GM23248 (cell line): Measurements from ENCODE around the gene TNFAIP1. TPM values are rescaled to one million over a fixed set of nuclear protein-coding genes. Genes with fewer than 3 reads are reported as not detected.

Experiments used
- DNase-seq: peaks from one replicate; pipeline ENCODE4 v3.0.0-alpha.2; 2015
- H2AFZ ChIP-seq: fragments of 200-600 bp; sonication (generic); 2 replicates; pipeline ENCODE4 v1.6.1; 2016; ENCODE audit warnings: antibody characterized with exemption
- H3F3A ChIP-seq: fragments of 200-600 bp; sonication (generic); 2 replicates; pipeline ENCODE4 v1.6.1; 2016; ENCODE audit warnings: mild to moderate bottlenecking, antibody characterized with exemption, mixed run types; ENCODE audit not compliant: insufficient read depth
- H3K27ac ChIP-seq: fragments of 200-600 bp; sonication (generic); 2 replicates; pipeline ENCODE4 v1.5.1; 2016; ENCODE audit warnings: mild to moderate bottlenecking
- H3K27me3 ChIP-seq: fragments of 200-600 bp; sonication (generic); replicated peaks from 2 replicates; pipeline ENCODE4 v1.6.1; 2016; ENCODE audit warnings: mild to moderate bottlenecking; ENCODE audit not compliant: insufficient read depth
- H3K36me3 ChIP-seq: fragments of 200-600 bp; sonication (generic); 2 replicates; pipeline ENCODE4 v1.6.1; 2016; ENCODE audit warnings: low read depth, mild to moderate bottlenecking
- H3K4me1 ChIP-seq: fragments of 200-600 bp; sonication (generic); 2 replicates; pipeline ENCODE4 v1.6.1; 2016; ENCODE audit warnings: mild to moderate bottlenecking; ENCODE audit not compliant: insufficient read depth
- H3K4me2 ChIP-seq: fragments of 200-600 bp; sonication (generic); one replicate; pipeline ENCODE4 v1.6.1; 2016; ENCODE audit warnings: mild to moderate bottlenecking; ENCODE audit not compliant: unreplicated experiment
- H3K4me3 ChIP-seq: fragments of 200-600 bp; sonication (generic); 2 replicates; pipeline ENCODE4 v1.5.1; 2016; ENCODE audit warnings: mild to moderate bottlenecking
- H3K79me2 ChIP-seq: fragments of 200-600 bp; sonication (generic); 2 replicates; pipeline ENCODE4 v1.6.1; 2016; ENCODE audit warnings: mild to moderate bottlenecking; ENCODE audit not compliant: insufficient read depth
- H3K9ac ChIP-seq: fragments of 200-600 bp; sonication (generic); 2 replicates; pipeline ENCODE4 v1.6.1; 2016; ENCODE audit warnings: mild to moderate bottlenecking
- H3K9me2 ChIP-seq: fragments of 200-600 bp; sonication (generic); 2 replicates; pipeline ENCODE4 v1.6.1; 2016; ENCODE audit warnings: mixed run types, mild to moderate bottlenecking, moderate library complexity; ENCODE audit not compliant: insufficient read depth
- H3K9me3 ChIP-seq: fragments of 200-600 bp; sonication (generic); one replicate; pipeline ENCODE4 v1.6.1; 2017; ENCODE audit warnings: low read depth
- H4K20me1 ChIP-seq: fragments of 200-600 bp; sonication (generic); 2 replicates; pipeline ENCODE4 v1.6.0; 2016; ENCODE audit not compliant: insufficient read depth
- EZH2 ChIP-seq: fragments of 200-600 bp; sonication (generic); IDR thresholded peaks from 2 replicates; pipeline ENCODE4 v1.6.1; 2018; ENCODE audit warnings: antibody characterized with exemption, mild to moderate bottlenecking; ENCODE audit not compliant: insufficient read depth, poor library complexity, severe bottlenecking
- EZH2phosphoT487 ChIP-seq: fragments of 200-600 bp; sonication (generic); IDR thresholded peaks from 2 replicates; pipeline ENCODE4 v1.6.1; 2018; ENCODE audit warnings: antibody characterized with exemption, moderate library complexity, mild to moderate bottlenecking, low read depth; ENCODE audit not compliant: insufficient read depth
- WGBS, 2 experiments: methylation state at CpG; one replicate each; pipeline ENCODE4 v1.1.6; 2015 to 2017; ENCODE audit warnings: low lambda C conversion rate in 2 of 2, low coverage in 1 of 2; ENCODE audit errors: missing lambda C conversion rate in 2 of 2; 5-methylcytosine and 5-hydroxymethylcytosine counted together
- in situ Hi-C: fragments of 300-500 bp; cut with MboI; formaldehyde crosslinking; loops from 2 replicates; pipeline ENCODE4 v1.15.0; 2020
- polyA plus RNA-seq: library from polyadenylated mRNA; unstranded; fragments of >200 nt; fragmentation: Nextera tagmentation; extraction: Ambion mirVana; gene quantifications from 2 replicates; pipeline ENCODE4 v1.2.1, GENCODE V29; 2016
- total RNA-seq: library from RNA; depleted of rRNA; stranded (reverse); fragments of >200 nt; shearing (Covaris generic); gene quantifications from 2 replicates; pipeline ENCODE4 v1.2.3, GENCODE V29; 2014

The TNFAIP1 gene
- total and polyA plus RNA-seq, 2 experiments from 2014 or later, result 47.7 to 53.7 TPM

GRCh38 chr17:28333083-28333746 is 2.3 kb upstream of the TNFAIP1 start:
- TF ChIP-seq EZH2phosphoT487 (no peak), EZH2 (no peak)
- no peaks in the 10 kb centered on the region for H3K9me2 ChIP-seq
- peak; percentile 54 for DNase-seq
- peak overlapping the region; percentile 100 for H3K4me2 ChIP-seq
- 8 to 13% methylated on average over 1 of the region's 1 CpG for WGBS, 2 experiments
- peaks cover 11% of the 10 kb centered on the region; the same call in 1 of the 2 replicates for H3K36me3 ChIP-seq
- H3K27ac ChIP-seq, result peak overlapping the region; percentile 97; the same call in 1 of the 2 replicates
- no peaks in the 10 kb centered on the region; the same call in 1 of the 2 replicates for H4K20me1 ChIP-seq
- H3K4me1 ChIP-seq, result peaks cover 38% of the 10 kb centered on the region
- H3F3A ChIP-seq, result peaks cover 31% of the 10 kb centered on the region
- peaks cover 81% of the 10 kb centered on the region for H3K79me2 ChIP-seq
- no peak overlapping the region for H2AFZ ChIP-seq
- no peaks in the 10 kb centered on the region for H3K9me3 ChIP-seq
- H3K9ac ChIP-seq, result peak overlapping the region; percentile 97; the same call in 1 of the 2 replicates
- H3K4me3 ChIP-seq, result peak overlapping the region; percentile 86
- no peaks in the 10 kb centered on the region for H3K27me3 ChIP-seq
- in situ Hi-C loops, result loop anchor here (5.0 kb wide), 1 partner anchor 86 kb away; no protein-coding TSS in a partner anchor

GRCh38 chr17:28334171-28334570 is 1.4 kb upstream of the TNFAIP1 start:
- in situ Hi-C loops, result loop anchor here (5.0 kb wide), 1 partner anchor 87 kb away; no protein-coding TSS in a partner anchor
- Histone ChIP-seq H3K4me2 (peak overlapping the region; percentile 100), H3K4me1 (peaks cover 41% of the 10 kb centered on the region), H3K9me2 (no peaks in the 10 kb centered on the region), H3K9me3 (no peaks in the 10 kb centered on the region), H3K27ac (peak overlapping the region; percentile 97), H3K27me3 (no peaks in the 10 kb centered on the region), H3F3A (peaks cover 22% of the 10 kb centered on the region), H2AFZ (no peak overlapping the region), H3K36me3 (peaks cover 3% of the 10 kb centered on the region; the same call in 1 of the 2 replicates), H3K9ac (peak overlapping the region; percentile 97), H4K20me1 (no peaks in the 10 kb centered on the region; the same call in 1 of the 2 replicates), H3K4me3 (peak overlapping the region; percentile 86), H3K79me2 (peaks cover 87% of the 10 kb centered on the region)
- peak; percentile 57 for DNase-seq
- 21% methylated on average over 6 of the region's 6 CpGs for WGBS, 2 experiments
- TF ChIP-seq EZH2phosphoT487 (no peak), EZH2 (no peak)

GRCh38 chr17:28334666-28335200 is 828 bp upstream of the TNFAIP1 start:
- DNase-seq, result peak; percentile 81
- peak overlapping the region; percentile 97 for H3K27ac ChIP-seq
- no peaks in the 10 kb centered on the region for H3K9me3 ChIP-seq
- no peaks in the 10 kb centered on the region for H3K9me2 ChIP-seq
- H3K36me3 ChIP-seq, result no peaks in the 10 kb centered on the region; the same call in 1 of the 2 replicates
- H3F3A ChIP-seq, result peaks cover 21% of the 10 kb centered on the region
- peak overlapping the region; percentile 100 for H3K4me2 ChIP-seq
- H3K4me1 ChIP-seq, result peaks cover 41% of the 10 kb centered on the region
- H2AFZ ChIP-seq, result peak overlapping the region; percentile 77
- peaks cover 91% of the 10 kb centered on the region for H3K79me2 ChIP-seq
- in situ Hi-C loops, result loop anchor here (5.0 kb wide), 1 partner anchor 87 kb away; no protein-coding TSS in a partner anchor
- WGBS, 2 experiments, result 1 to 2% methylated on average over 18 of the region's 18 CpGs
- peak overlapping the region; percentile 97 for H3K9ac ChIP-seq
- H4K20me1 ChIP-seq, result no peaks in the 10 kb centered on the region; the same call in 1 of the 2 replicates
- TF ChIP-seq EZH2, result no peak
- TF ChIP-seq EZH2phosphoT487, result no peak
- H3K4me3 ChIP-seq, result peak overlapping the region; percentile 86
- H3K27me3 ChIP-seq, result no peaks in the 10 kb centered on the region

- Histone ChIP-seq H3K36me3 (peaks cover 6% of the 10 kb centered on the region; the same call in 1 of the 2 replicates), H3K4me1 (peaks cover 41% of the 10 kb centered on the region), H3K4me3 (peak overlapping the region; percentile 86), H3K4me2 (peak overlapping the region; percentile 73), H3K27ac (peak overlapping the region; percentile 97), H2AFZ (peak overlapping the region; percentile 55), H3K9me3 (no peaks in the 10 kb centered on the region), H3K27me3 (no peaks in the 10 kb centered on the region), H4K20me1 (no peaks in the 10 kb centered on the region; the same call in 1 of the 2 replicates), H3F3A (peaks cover 21% of the 10 kb centered on the region), H3K9me2 (no peaks in the 10 kb centered on the region), H3K9ac (peak overlapping the region; percentile 97), H3K79me2 (peaks cover 94% of the 10 kb centered on the region)
- DNase-seq, result peak; percentile 91
- 3 to 5% methylated on average over 28 of the region's 29 CpGs for WGBS, 2 experiments
- TF ChIP-seq EZH2phosphoT487, result no peak
- no peak for TF ChIP-seq EZH2
- in situ Hi-C loops, result no loop called here
Observed at GRCh38 chr17:28335959-28336871, 654 bp downstream of the TNFAIP1 start.
